ENCODE results near the gene ALX4. TPM values are rescaled to one million over a fixed set of nuclear protein-coding genes. Genes with fewer than 3 reads are reported as not detected.
A peak's percentile ranks its signal among the peaks of the same experiment; 100 is the strongest.

The ALX4 gene
- total RNA-seq, 4 donors from 2014 or later: 0.31 TPM; not detected in 3

GRCh38 chr11:44319552-44320288 lies 9.8 kb upstream of the ALX4 start:
- 0 to 2% methylated on average over 1 to 7 of the region's 53 CpGs for WGBS, 2 donors (ENCODE audit: low coverage in 1 of 2)
- no peaks in the 10 kb centered on the region for H3K9me3 ChIP-seq
- peaks cover 100% of the 10 kb centered on the region for H3K27me3 ChIP-seq
- H3K27ac ChIP-seq: no peak overlapping the region
- H3K4me1 ChIP-seq: peaks cover 0 to 32% (median 10%) of the 10 kb centered on the region in 3 donors
- no peaks in the 10 kb centered on the region for H3K36me3 ChIP-seq
- no peak overlapping the region for H3K4me3 ChIP-seq
- TF ChIP-seq CTCF (IDR thresholded peaks at IDR 0.05) (no peak), POLR2AphosphoS5 (IDR thresholded peaks at IDR 0.05) (no peak), POLR2A (IDR thresholded peaks at IDR 0.05) (no peak), EP300 (IDR thresholded peaks at IDR 0.05) (no peak)
- no peak for ATAC-seq

GRCh38 chr11:44319170-44319551 lies 9.2 kb upstream of the ALX4 start:
- no peak overlapping the region for H3K27ac ChIP-seq
- H3K27me3 ChIP-seq: peaks cover 100% of the 10 kb centered on the region

GRCh38 chr11:44318369-44318768 lies 8.4 kb upstream of the ALX4 start:
- no peaks in the 10 kb centered on the region for H3K36me3 ChIP-seq
- peaks cover 0 to 32% (median 10%) of the 10 kb centered on the region in 3 donors for H3K4me1 ChIP-seq
- no peak overlapping the region for H3K4me3 ChIP-seq
- ATAC-seq: no peak
- no peak overlapping the region for H3K27ac ChIP-seq
- 20% methylated on average over 1 of the region's 2 CpGs; no CpG with 5 or more reads in 1 of the 2 donors for WGBS, 2 donors (ENCODE audit: low coverage in 1 of 2)
- no peak for TF ChIP-seq POLR2A (IDR thresholded peaks at IDR 0.05)
- TF ChIP-seq EP300 (IDR thresholded peaks at IDR 0.05): no peak
- TF ChIP-seq CTCF (IDR thresholded peaks at IDR 0.05): no peak
- no peaks in the 10 kb centered on the region for H3K9me3 ChIP-seq
- peaks cover 100% of the 10 kb centered on the region for H3K27me3 ChIP-seq

More at GRCh38 chr11:44319170-44319551, 9.2 kb upstream of the ALX4 start:
- Histone ChIP-seq H3K36me3 (no peaks in the 10 kb centered on the region), H3K4me3 (no peak overlapping the region), H3K9me3 (no peaks in the 10 kb centered on the region), H3K4me1 (peaks cover 0 to 32% (median 10%) of the 10 kb centered on the region in 3 donors)
- ATAC-seq: no peak
- 0% methylated on average over 7 of the region's 15 CpGs; no CpG with 5 or more reads in 1 of the 2 donors for WGBS, 2 donors (ENCODE audit: low coverage in 1 of 2)
- TF ChIP-seq POLR2AphosphoS5 (IDR thresholded peaks at IDR 0.05): no peak

- TF ChIP-seq POLR2A (IDR thresholded peaks at IDR 0.05): no peak
- TF ChIP-seq POLR2AphosphoS5 (IDR thresholded peaks at IDR 0.05): no peak
- no peak for TF ChIP-seq CTCF (IDR thresholded peaks at IDR 0.05)
- TF ChIP-seq EP300 (IDR thresholded peaks at IDR 0.05): no peak
- Histone ChIP-seq H3K36me3 (no peaks in the 10 kb centered on the region), H3K4me1 (peaks cover 0 to 32% (median 10%) of the 10 kb centered on the region in 3 donors), H3K4me3 (peak overlapping the region in 1 of 2 donors; percentile 40), H3K27ac (no peak overlapping the region), H3K9me3 (peaks cover 0 to 11% (median 0%) of the 10 kb centered on the region in 3 donors), H3K27me3 (peaks cover 100% of the 10 kb centered on the region)
- ATAC-seq: no peak
- 7% methylated on average over 6 of the region's 44 CpGs; no CpG with 5 or more reads in 1 of the 2 donors for WGBS, 2 donors (ENCODE audit: low coverage in 1 of 2)
Observed at GRCh38 chr11:44316659-44317240, 6.8 kb upstream of the ALX4 start.

GRCh38 chr11:44315947-44316658 lies 6.2 kb upstream of the ALX4 start:
- ATAC-seq: no peak
- 0% methylated on average over 2 of the region's 63 CpGs; no CpG with 5 or more reads in 1 of the 2 donors for WGBS, 2 donors (ENCODE audit: low coverage in 1 of 2)
- peaks cover 100% of the 10 kb centered on the region for H3K27me3 ChIP-seq

More at GRCh38 chr11:44315947-44316658, 6.2 kb upstream of the ALX4 start:
- Histone ChIP-seq H3K4me1 (peaks cover 0 to 37% (median 10%) of the 10 kb centered on the region in 3 donors), H3K9me3 (peaks cover 0 to 11% (median 0%) of the 10 kb centered on the region in 3 donors), H3K4me3 (peak overlapping the region in 1 of 2 donors; percentile 40), H3K27ac (no peak overlapping the region), H3K36me3 (no peaks in the 10 kb centered on the region)
- no peak for TF ChIP-seq POLR2AphosphoS5 (IDR thresholded peaks at IDR 0.05)
- no peak for TF ChIP-seq POLR2A (IDR thresholded peaks at IDR 0.05)
- no peak for TF ChIP-seq EP300 (IDR thresholded peaks at IDR 0.05)
- no peak for TF ChIP-seq CTCF (IDR thresholded peaks at IDR 0.05)

Data from gastroesophageal sphincter (tissue), 4 donors.